H9 (cell line): ENCODE measurements around the gene CUL2. TPM values are rescaled to one million over a fixed set of nuclear protein-coding genes. Genes with fewer than 3 reads are reported as not detected.

Experiments
- DNase-seq: peaks from one replicate; pipeline ENCODE4 v3.0.0-alpha.2; 2017
- H2AFZ ChIP-seq: one replicate; pipeline ENCODE4 v1.6.1; 2013; ENCODE audit warnings: mild to moderate bottlenecking, low read length, control low read depth, moderate library complexity
- H2AK5ac ChIP-seq: 2 replicates; pipeline ENCODE4 v1.6.1; 2013; ENCODE audit warnings: low read length, control low read depth, mixed read lengths; ENCODE audit not compliant: insufficient read length
- H2BK120ac ChIP-seq: one replicate; pipeline ENCODE4 v1.6.1; 2013; ENCODE audit warnings: low read depth, mild to moderate bottlenecking, low read length, control low read depth, inconsistent platforms; ENCODE audit not compliant: poor library complexity, severe bottlenecking
- H2BK12ac ChIP-seq: 2 replicates; pipeline ENCODE4 v1.6.1; 2013; ENCODE audit warnings: low read length, control low read depth, mixed read lengths, low read depth; ENCODE audit not compliant: insufficient read length
- H2BK15ac ChIP-seq: 2 replicates; pipeline ENCODE4 v1.6.1; 2013; ENCODE audit warnings: low read depth, low read length, control low read depth
- H2BK20ac ChIP-seq: one replicate; pipeline ENCODE4 v1.6.1; 2013; ENCODE audit warnings: low read depth, mild to moderate bottlenecking, low read length, control low read depth, inconsistent platforms; ENCODE audit not compliant: poor library complexity, severe bottlenecking
- H2BK5ac ChIP-seq: 2 replicates; pipeline ENCODE4 v1.6.1; 2013; ENCODE audit warnings: low read length, control low read depth, mixed read lengths; ENCODE audit not compliant: insufficient read length
- H3K14ac ChIP-seq: 2 replicates; pipeline ENCODE4 v1.6.1; 2013; ENCODE audit warnings: low read length, control low read depth; ENCODE audit not compliant: insufficient read depth
- H3K18ac ChIP-seq: 2 replicates; pipeline ENCODE4 v1.6.1; 2013; ENCODE audit warnings: low read depth, mild to moderate bottlenecking, mixed read lengths, low read length, control low read depth; ENCODE audit not compliant: insufficient read length
- H3K23ac ChIP-seq: 2 replicates; pipeline ENCODE4 v1.6.1; 2013; ENCODE audit warnings: low read length, control low read depth, mixed read lengths, low read depth; ENCODE audit not compliant: insufficient read length
- H3K23me2 ChIP-seq: 2 replicates; pipeline ENCODE4 v1.6.1; 2013; ENCODE audit warnings: low read depth, mild to moderate bottlenecking, mixed read lengths, low read length, control low read depth; ENCODE audit not compliant: insufficient read length, poor library complexity, severe bottlenecking
- H3K27ac ChIP-seq: 2 replicates; pipeline ENCODE4 v1.5.1; 2013; ENCODE audit warnings: low read length, control low read depth, mixed read lengths, low read depth; ENCODE audit not compliant: insufficient read length
- H3K27me3 ChIP-seq: 2 replicates; pipeline ENCODE4 v1.6.1; 2013; ENCODE audit warnings: low read length, control low read depth, inconsistent platforms; ENCODE audit not compliant: insufficient read depth
- H3K4ac ChIP-seq: 2 replicates; pipeline ENCODE4 v1.6.1; 2013; ENCODE audit warnings: low read depth, mild to moderate bottlenecking, control low read depth, inconsistent platforms, low read length, moderate library complexity
- H3K4me1 ChIP-seq: 2 replicates; pipeline ENCODE4 v1.6.1; 2013; ENCODE audit warnings: low read length, control low read depth, inconsistent platforms; ENCODE audit not compliant: insufficient read depth
- H3K4me2 ChIP-seq: 2 replicates; pipeline ENCODE4 v1.6.1; 2013; ENCODE audit warnings: low read length, control low read depth, mixed read lengths; ENCODE audit not compliant: insufficient read length, insufficient read depth
- H3K56ac ChIP-seq: 2 replicates; pipeline ENCODE4 v1.6.1; 2013; ENCODE audit warnings: low read depth, mild to moderate bottlenecking, mixed read lengths, low read length, control low read depth; ENCODE audit not compliant: insufficient read length
- H3K79me1 ChIP-seq: 2 replicates; pipeline ENCODE4 v1.6.1; 2013; ENCODE audit warnings: low read depth, mild to moderate bottlenecking, moderate library complexity, low read length, control low read depth, inconsistent platforms; ENCODE audit not compliant: insufficient read depth, poor library complexity, severe bottlenecking
- H3K79me2 ChIP-seq: 2 replicates; pipeline ENCODE4 v1.6.1; 2013; ENCODE audit warnings: low read length, control low read depth, inconsistent platforms; ENCODE audit not compliant: insufficient read depth
- H3K9ac ChIP-seq: 2 replicates; pipeline ENCODE4 v1.6.1; 2013; ENCODE audit warnings: low read length, control low read depth, mixed read lengths; ENCODE audit not compliant: insufficient read length; ENCODE audit errors: extremely low read depth
- H3K9me3 ChIP-seq: one replicate; pipeline ENCODE4 v1.6.1; 2013; ENCODE audit warnings: low read depth, low read length, inconsistent platforms; ENCODE audit not compliant: control insufficient read depth
- H3T11ph ChIP-seq: one replicate; pipeline ENCODE4 v1.6.1; 2013; ENCODE audit warnings: mild to moderate bottlenecking, low read length, control low read depth, inconsistent platforms
- H4K20me1 ChIP-seq: one replicate; pipeline ENCODE4 v1.6.1; 2013; ENCODE audit not compliant: control insufficient read depth, insufficient read length, insufficient read depth
- H4K5ac ChIP-seq: 2 replicates; pipeline ENCODE4 v1.6.1; 2013; ENCODE audit warnings: low read depth, mild to moderate bottlenecking, mixed read lengths, low read length, control low read depth; ENCODE audit not compliant: insufficient read length
- H4K8ac ChIP-seq: replicated peaks from 2 replicates; pipeline ENCODE4 v1.6.1; 2013; ENCODE audit warnings: low read length, control low read depth, mixed read lengths, low read depth; ENCODE audit not compliant: insufficient read length
- H4K91ac ChIP-seq: 2 replicates; pipeline ENCODE4 v1.6.1; 2013; ENCODE audit warnings: low read depth, mild to moderate bottlenecking, moderate library complexity, mixed read lengths, low read length, control low read depth; ENCODE audit not compliant: insufficient read length
- H3K27ac Mint-ChIP-seq, 3 experiments: 2 replicates in 2 of 3; 3 replicates in 1 of 3; pipeline ENCODE4 v1.8.0; 2020 to 2021; ENCODE audit warnings: mixed read lengths in 3 of 3, mild to moderate bottlenecking in 1 of 3, moderate library complexity in 1 of 3
- H3K27me3 Mint-ChIP-seq: 2 replicates; pipeline ENCODE4 v1.8.0; 2021; ENCODE audit warnings: low read depth, mild to moderate bottlenecking, moderate library complexity, mixed read lengths
- H3K36me3 Mint-ChIP-seq, 3 experiments: 2 replicates in 2 of 3; 3 replicates in 1 of 3; pipeline ENCODE4 v1.8.0; 2020 to 2021; ENCODE audit warnings: low read depth in 3 of 3, mixed read lengths in 3 of 3; ENCODE audit not compliant: insufficient read depth in 1 of 3
- H3K4me1 Mint-ChIP-seq, 2 experiments: 2 replicates each; pipeline ENCODE4 v1.8.0; 2020; ENCODE audit warnings: mixed read lengths in 2 of 2
- H3K4me3 Mint-ChIP-seq, 2 experiments: 2 replicates in 1 of 2; 3 replicates in 1 of 2; pipeline ENCODE4 v1.8.0; 2020 to 2021; ENCODE audit warnings: mild to moderate bottlenecking in 2 of 2, mixed read lengths in 2 of 2, moderate library complexity in 1 of 2
- H3K9me3 Mint-ChIP-seq, 2 experiments: 2 replicates in 1 of 2; 3 replicates in 1 of 2; pipeline ENCODE4 v1.8.0; 2020; ENCODE audit warnings: mild to moderate bottlenecking in 2 of 2, mixed read lengths in 2 of 2, moderate library complexity in 1 of 2
- WGBS: extraction: QIAGEN DNeasy Blood & Tissue Kit; methylation state at CpG from one replicate; pipeline ENCODE4 v1.1.7; 2013; ENCODE audit warnings: missing lambda C conversion rate, low lambda C conversion rate, mixed read lengths; ENCODE audit not compliant: insufficient read length; ENCODE audit errors: extremely low coverage; 5-methylcytosine and 5-hydroxymethylcytosine counted together
- total RNA-seq: library from RNA; stranded (reverse); gene quantifications from 2 replicates; pipeline ENCODE4 v1.2.1, GENCODE V29; 2021
- TF ChIP-seq, protein P1 (sequence below): fragments of 200-600 bp; sonication (generic); conservative IDR thresholded peaks from 3 replicates; pipeline ENCODE4 v1.8.0; 2021; ENCODE audit warnings: antibody characterized with exemption, mild to moderate bottlenecking

The CUL2 gene
- total RNA-seq, 1 experiment from 2014 or later, result 43.3 TPM

DNA sequence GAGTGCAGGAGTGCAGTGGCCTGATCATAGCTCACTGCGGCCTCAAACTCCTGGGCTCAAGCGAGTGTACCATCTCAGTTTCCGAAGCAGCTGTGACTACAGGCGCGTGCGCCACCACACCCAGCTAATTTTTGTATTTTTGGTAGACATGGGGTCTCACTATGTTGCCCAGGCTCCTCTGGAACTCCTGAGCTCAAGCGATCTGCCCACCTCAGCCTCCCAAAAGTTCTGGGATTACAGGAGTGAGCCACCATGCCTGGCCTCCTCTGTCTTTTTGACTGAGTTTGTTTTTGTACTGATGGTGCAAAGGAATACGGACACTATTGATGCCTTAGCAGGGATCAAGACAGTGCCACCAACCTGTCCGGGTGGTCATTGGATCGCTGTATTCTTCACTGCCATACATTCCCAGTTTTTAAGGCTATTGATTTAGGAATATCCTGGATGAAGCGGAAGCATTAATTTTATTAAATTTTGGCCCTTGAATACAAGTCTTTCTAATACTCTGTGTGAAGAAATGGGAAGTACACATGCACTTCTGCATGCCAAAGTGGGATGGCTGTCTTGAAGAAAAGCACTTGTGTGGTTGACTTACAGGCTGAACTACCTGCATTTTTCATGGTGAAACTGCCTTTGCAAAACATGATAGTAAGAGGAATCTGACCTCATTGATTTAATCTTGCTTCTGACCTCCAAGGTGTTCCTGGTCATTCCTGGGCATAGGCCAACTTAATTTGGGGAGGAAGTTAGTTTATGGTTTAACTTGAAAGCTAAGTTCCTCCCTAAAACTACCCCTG is 2.1 kb upstream of the CUL2 start:
- Histone ChIP-seq H2BK120ac (no peak overlapping the region), H3K4ac (no peak overlapping the region), H3K9ac (no peak overlapping the region), H2BK20ac (no peak overlapping the region), H4K5ac (no peak overlapping the region), H3K9me3 (peaks cover 6% of the 10 kb centered on the region), H3K4me2 (no peak overlapping the region), H3K23me2 (peaks cover 3% of the 10 kb centered on the region), H3K79me1 (no peaks in the 10 kb centered on the region), H2AFZ (no peak overlapping the region), H4K8ac (no peak overlapping the region), H2AK5ac (no peak overlapping the region), H4K20me1 (no peaks in the 10 kb centered on the region), H4K91ac (no peak overlapping the region), H3K27ac (no peak overlapping the region), H2BK5ac (no peak overlapping the region), H3K79me2 (peaks cover 8% of the 10 kb centered on the region; the same call in 1 of the 2 replicates), H3K56ac (no peak overlapping the region), H3K14ac (no peak overlapping the region), H3K18ac (no peak overlapping the region), H3K4me1 (no peaks in the 10 kb centered on the region), H3K27me3 (no peaks in the 10 kb centered on the region), H3K23ac (no peak overlapping the region), H2BK12ac (no peak overlapping the region), H2BK15ac (no peak overlapping the region), H3T11ph (no peak overlapping the region)
- Mint-ChIP-seq H3K4me3 (no peak overlapping the region), H3K27ac (no peak overlapping the region; a peak in 1 of 7 replicates), H3K36me3 (peaks cover 3 to 11% (median 8%) of the 10 kb centered on the region in 3 experiments; a peak in 6 of 7 replicates), H3K9me3 (peaks cover 7 to 10% of the 10 kb centered on the region in 2 experiments), H3K4me1 (peaks cover 15 to 18% of the 10 kb centered on the region in 2 experiments), H3K27me3 (peaks cover 4% of the 10 kb centered on the region)
- DNase-seq, result no peak
- WGBS, result no CpG with 5 or more reads among the region's 11 CpGs
- TF ChIP-seq, protein P1, sequence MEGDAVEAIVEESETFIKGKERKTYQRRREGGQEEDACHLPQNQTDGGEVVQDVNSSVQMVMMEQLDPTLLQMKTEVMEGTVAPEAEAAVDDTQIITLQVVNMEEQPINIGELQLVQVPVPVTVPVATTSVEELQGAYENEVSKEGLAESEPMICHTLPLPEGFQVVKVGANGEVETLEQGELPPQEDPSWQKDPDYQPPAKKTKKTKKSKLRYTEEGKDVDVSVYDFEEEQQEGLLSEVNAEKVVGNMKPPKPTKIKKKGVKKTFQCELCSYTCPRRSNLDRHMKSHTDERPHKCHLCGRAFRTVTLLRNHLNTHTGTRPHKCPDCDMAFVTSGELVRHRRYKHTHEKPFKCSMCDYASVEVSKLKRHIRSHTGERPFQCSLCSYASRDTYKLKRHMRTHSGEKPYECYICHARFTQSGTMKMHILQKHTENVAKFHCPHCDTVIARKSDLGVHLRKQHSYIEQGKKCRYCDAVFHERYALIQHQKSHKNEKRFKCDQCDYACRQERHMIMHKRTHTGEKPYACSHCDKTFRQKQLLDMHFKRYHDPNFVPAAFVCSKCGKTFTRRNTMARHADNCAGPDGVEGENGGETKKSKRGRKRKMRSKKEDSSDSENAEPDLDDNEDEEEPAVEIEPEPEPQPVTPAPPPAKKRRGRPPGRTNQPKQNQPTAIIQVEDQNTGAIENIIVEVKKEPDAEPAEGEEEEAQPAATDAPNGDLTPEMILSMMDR, result no peak
